ENCODE measurements around the gene EGR1.

GRCh38 chr5:138466125-138466899, 1.0 kb downstream of the EGR1 start:
- TF ChIP-seq CTCF (IDR thresholded peaks at IDR 0.05) = no peak
- TF ChIP-seq EZH2 (IDR thresholded peaks at IDR 0.05; ENCODE audit: borderline replicate concordance, insufficient read depth, low read depth, low read length, poor library complexity, severe bottlenecking) = no peak

All from B cell (primary cell).